ENCODE results near the gene HMGB1.

HMGB1 gene

GRCh38 chr13:30437177-30437576, 28.6 kb downstream of the HMGB1 start:
- no peak overlapping the region for H3K9ac ChIP-seq (ENCODE audit: low read length in 5 of 5)
- no peak overlapping the region for H3K27ac ChIP-seq (ENCODE audit: low read depth, low read length)
- peaks cover 0 to 8% (median 4%) of the 10 kb centered on the region in 5 donors for H3K4me1 ChIP-seq (ENCODE audit: control insufficient read depth in 5 of 5, insufficient read depth in 5 of 5, low read length in 5 of 5)
- no peaks in the 10 kb centered on the region for H3K36me3 ChIP-seq (ENCODE audit: control insufficient read depth in 5 of 5, insufficient read depth in 5 of 5, low read length in 5 of 5)
- H3K27me3 ChIP-seq (ENCODE audit: control insufficient read depth in 5 of 5, insufficient read depth in 4 of 5, low read length in 5 of 5) = no peaks in the 10 kb centered on the region
- no peak overlapping the region for H3K4me3 ChIP-seq (ENCODE audit: low read depth in 1 of 5, low read length in 5 of 5)
- H3K9me3 ChIP-seq (ENCODE audit: control insufficient read depth in 5 of 5, low read length in 5 of 5) = peaks cover 0 to under 1% (median 0%) of the 10 kb centered on the region in 5 donors

DNA sequence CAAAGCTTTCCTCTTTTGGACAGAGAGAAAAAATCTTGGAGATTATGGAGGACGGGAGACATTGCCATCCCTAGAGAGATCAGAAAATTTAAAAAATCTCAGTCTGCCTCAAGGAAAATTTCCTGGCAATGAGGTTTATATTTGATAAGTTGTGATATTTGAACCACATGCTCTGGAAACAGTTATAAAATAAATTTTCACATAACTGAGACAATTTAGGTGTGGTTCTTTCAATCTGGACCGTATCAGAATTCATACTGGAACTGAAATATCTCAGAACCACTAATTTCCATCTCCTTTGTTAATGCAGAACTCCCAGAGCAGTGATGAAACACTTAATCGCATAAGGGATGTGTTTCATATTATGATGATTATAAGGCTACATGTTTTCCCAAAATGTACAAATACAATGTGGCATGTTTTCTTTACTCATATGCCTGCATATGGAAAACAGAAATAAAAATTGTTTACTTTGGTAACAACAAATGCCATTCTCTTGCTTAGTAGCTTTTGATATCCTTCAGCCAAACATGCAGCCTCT, 29.8 kb downstream of the HMGB1 start:
- Histone ChIP-seq H3K36me3 (ENCODE audit: control insufficient read depth in 5 of 5, insufficient read depth in 5 of 5, low read length in 5 of 5) (no peaks in the 10 kb centered on the region), H3K27me3 (ENCODE audit: control insufficient read depth in 5 of 5, insufficient read depth in 4 of 5, low read length in 5 of 5) (no peaks in the 10 kb centered on the region), H3K27ac (ENCODE audit: low read depth, low read length) (no peak overlapping the region), H3K4me1 (ENCODE audit: control insufficient read depth in 5 of 5, insufficient read depth in 5 of 5, low read length in 5 of 5) (peaks cover 0 to 8% (median 4%) of the 10 kb centered on the region in 5 donors), H3K4me3 (ENCODE audit: low read depth in 1 of 5, low read length in 5 of 5) (no peak overlapping the region), H3K9me3 (ENCODE audit: control insufficient read depth in 5 of 5, low read length in 5 of 5) (no peaks in the 10 kb centered on the region), H3K9ac (ENCODE audit: low read length in 5 of 5) (no peak overlapping the region)

GRCh38 chr13:30431269-30431940, 34.3 kb downstream of the HMGB1 start:
- Histone ChIP-seq H3K36me3 (ENCODE audit: control insufficient read depth in 5 of 5, insufficient read depth in 5 of 5, low read length in 5 of 5) (no peaks in the 10 kb centered on the region), H3K9ac (ENCODE audit: low read length in 5 of 5) (no peak overlapping the region), H3K27me3 (ENCODE audit: control insufficient read depth in 5 of 5, insufficient read depth in 4 of 5, low read length in 5 of 5) (no peaks in the 10 kb centered on the region), H3K9me3 (ENCODE audit: control insufficient read depth in 5 of 5, low read length in 5 of 5) (no peaks in the 10 kb centered on the region), H3K27ac (ENCODE audit: low read depth, low read length) (no peak overlapping the region), H3K4me3 (ENCODE audit: low read depth in 1 of 5, low read length in 5 of 5) (no peak overlapping the region), H3K4me1 (ENCODE audit: control insufficient read depth in 5 of 5, insufficient read depth in 5 of 5, low read length in 5 of 5) (peaks cover 0 to 10% (median 4%) of the 10 kb centered on the region in 5 donors)

DNA sequence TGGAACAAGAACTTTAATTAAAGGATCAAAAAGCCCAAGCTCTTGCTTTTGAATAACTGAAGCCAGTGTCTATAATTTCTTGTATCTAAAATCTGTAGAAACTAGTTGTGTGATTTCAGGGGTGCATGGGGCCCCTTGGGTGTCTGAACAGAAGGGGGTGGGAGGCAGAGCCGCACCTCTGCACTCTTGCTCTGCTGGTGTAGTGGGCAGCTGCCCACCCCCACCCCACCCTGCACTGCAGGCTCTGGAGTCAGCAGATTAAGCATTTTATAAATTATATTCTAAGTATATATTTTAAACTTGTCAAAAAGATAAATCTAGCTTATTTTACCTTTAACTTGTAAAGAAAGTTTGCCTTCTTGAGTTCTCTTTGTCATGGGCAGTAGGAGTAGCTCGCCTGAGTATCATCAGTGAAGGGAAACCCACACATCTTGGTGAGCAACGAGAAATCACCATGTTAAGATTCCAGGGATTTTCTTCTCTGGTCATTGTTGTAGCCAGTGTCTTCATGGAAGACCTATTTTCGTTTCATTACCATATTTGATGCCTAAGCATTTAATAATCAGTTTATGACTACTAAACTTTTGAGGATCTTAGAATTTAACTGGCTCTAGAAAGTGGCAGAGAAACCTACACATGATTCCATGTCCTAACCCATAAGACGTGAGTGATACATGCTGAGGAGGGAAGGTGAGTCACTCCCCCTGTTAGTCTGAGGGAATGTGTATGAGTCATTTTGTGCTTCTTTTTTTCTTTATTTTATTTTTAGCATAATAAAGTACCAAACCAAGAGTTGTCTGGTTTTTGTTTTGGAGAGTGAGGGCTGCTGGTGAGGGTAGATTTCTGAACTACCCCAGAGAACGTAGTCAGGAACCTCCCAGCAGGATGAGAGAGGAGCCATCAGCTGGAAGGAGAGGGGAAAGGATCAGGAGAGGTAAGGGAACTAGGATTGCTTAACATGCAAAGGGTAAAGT, 35.7 kb downstream of the HMGB1 start:
- Histone ChIP-seq H3K4me1 (ENCODE audit: control insufficient read depth in 5 of 5, insufficient read depth in 5 of 5, low read length in 5 of 5) (peaks cover 0 to 3% (median 0%) of the 10 kb centered on the region in 5 donors), H3K4me3 (ENCODE audit: low read depth in 1 of 5, low read length in 5 of 5) (no peak overlapping the region), H3K27me3 (ENCODE audit: control insufficient read depth in 5 of 5, insufficient read depth in 4 of 5, low read length in 5 of 5) (no peaks in the 10 kb centered on the region), H3K9me3 (ENCODE audit: control insufficient read depth in 5 of 5, low read length in 5 of 5) (no peaks in the 10 kb centered on the region), H3K36me3 (ENCODE audit: control insufficient read depth in 5 of 5, insufficient read depth in 5 of 5, low read length in 5 of 5) (no peaks in the 10 kb centered on the region), H3K27ac (ENCODE audit: low read depth, low read length) (no peak overlapping the region), H3K9ac (ENCODE audit: low read length in 5 of 5) (no peak overlapping the region)

DNA sequence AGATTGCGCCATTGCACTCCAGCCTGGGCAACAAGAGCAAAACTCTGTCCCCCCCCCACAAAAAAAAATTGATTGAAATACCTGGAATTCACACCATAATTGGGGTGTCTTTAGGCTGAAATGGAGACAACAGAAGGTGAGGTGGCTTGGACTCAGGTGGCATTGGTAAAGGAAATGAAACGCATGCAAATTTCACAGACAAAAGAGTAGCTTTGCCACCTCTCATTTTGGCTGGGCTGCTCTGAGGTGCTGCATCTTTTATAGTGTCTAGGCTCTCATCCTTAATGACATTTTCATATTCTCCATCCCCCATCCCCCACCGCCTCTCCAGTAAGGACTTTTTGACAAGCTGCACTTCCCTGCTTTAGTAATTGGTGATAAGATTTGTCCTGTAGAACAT, 36.5 kb downstream of the HMGB1 start:
- Histone ChIP-seq H3K36me3 (ENCODE audit: control insufficient read depth in 5 of 5, insufficient read depth in 5 of 5, low read length in 5 of 5) (no peaks in the 10 kb centered on the region), H3K27ac (ENCODE audit: low read depth, low read length) (no peak overlapping the region), H3K27me3 (ENCODE audit: control insufficient read depth in 5 of 5, insufficient read depth in 4 of 5, low read length in 5 of 5) (no peaks in the 10 kb centered on the region), H3K9me3 (ENCODE audit: control insufficient read depth in 5 of 5, low read length in 5 of 5) (no peaks in the 10 kb centered on the region), H3K4me3 (ENCODE audit: low read depth in 1 of 5, low read length in 5 of 5) (no peak overlapping the region), H3K4me1 (ENCODE audit: control insufficient read depth in 5 of 5, insufficient read depth in 5 of 5, low read length in 5 of 5) (peaks cover 0 to 3% (median 0%) of the 10 kb centered on the region in 5 donors), H3K9ac (ENCODE audit: low read length in 5 of 5) (no peak overlapping the region)

DNA sequence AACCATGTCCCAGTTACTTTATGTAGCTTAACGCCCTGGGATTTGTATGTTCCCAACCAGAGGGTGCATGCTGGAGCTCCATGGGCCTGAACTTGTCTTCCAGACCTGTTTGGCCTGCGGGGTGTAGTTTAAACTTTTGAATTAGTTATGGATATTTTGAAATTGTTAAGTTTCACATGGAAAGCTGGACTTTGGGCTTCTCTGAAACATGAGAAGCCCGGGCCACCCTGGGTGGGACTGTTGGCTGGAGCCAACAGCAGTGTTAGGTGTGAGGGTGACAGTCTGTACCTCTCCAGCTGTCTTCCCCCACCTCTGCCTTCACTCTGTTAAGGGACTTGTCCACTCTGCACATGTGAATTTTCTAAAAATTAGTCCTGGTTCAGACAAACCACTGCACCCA, 41.8 kb downstream of the HMGB1 start:
- Histone ChIP-seq H3K27me3 (ENCODE audit: control insufficient read depth in 5 of 5, insufficient read depth in 4 of 5, low read length in 5 of 5) (no peaks in the 10 kb centered on the region), H3K9ac (ENCODE audit: low read length in 5 of 5) (no peak overlapping the region), H3K9me3 (ENCODE audit: control insufficient read depth in 5 of 5, low read length in 5 of 5) (no peaks in the 10 kb centered on the region), H3K4me1 (ENCODE audit: control insufficient read depth in 5 of 5, insufficient read depth in 5 of 5, low read length in 5 of 5) (peaks cover 0 to 24% (median 19%) of the 10 kb centered on the region in 5 donors), H3K27ac (ENCODE audit: low read depth, low read length) (no peak overlapping the region), H3K36me3 (ENCODE audit: control insufficient read depth in 5 of 5, insufficient read depth in 5 of 5, low read length in 5 of 5) (no peaks in the 10 kb centered on the region), H3K4me3 (ENCODE audit: low read depth in 1 of 5, low read length in 5 of 5) (no peak overlapping the region)

DNA sequence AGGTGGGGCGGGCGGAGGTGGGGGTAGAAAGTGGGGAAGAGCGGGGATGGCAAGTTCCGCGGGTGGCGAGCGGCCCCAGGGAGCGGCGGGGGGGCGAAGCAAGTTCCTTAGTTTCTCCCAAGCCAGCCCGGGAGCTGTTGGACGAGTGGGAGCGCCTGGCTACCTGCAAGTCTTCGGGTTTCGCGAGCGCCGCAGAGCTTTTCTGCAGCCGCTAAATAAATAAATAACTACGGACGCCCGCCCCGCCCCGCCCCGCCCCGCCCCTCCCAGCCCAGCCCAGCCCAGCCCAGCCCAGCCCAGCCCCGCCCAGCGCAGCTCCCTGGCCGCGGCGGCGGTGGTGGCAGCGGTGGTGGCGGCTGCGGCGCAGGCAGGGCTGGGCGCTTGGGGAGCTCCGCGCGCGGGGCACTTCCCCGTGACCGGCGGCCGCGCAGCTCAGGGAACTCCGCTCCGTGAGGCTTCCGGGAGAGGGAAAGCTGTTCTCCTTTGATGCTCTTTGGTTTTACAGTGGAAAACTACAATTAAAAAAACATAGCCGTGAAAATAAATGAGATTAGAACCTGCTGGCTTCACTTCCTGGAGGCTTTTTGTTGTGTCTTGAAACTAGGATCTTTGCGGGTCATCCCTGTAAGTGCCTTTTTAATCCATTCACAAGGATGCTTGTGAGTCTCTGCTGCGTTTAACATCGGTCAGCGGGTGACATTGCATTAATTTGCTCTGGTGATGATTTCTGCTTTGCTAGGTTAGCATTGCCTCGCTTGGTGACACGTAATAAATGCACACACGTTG, 43.5 kb downstream of the HMGB1 start, which contains the start of gene UBE2L5:
UBE2L5 (plus strand) TSS at position 440 of the 786 bp plus-strand sequence. CDS start 5,498 bp downstream, outside the sequence.
- Histone ChIP-seq H3K36me3 (ENCODE audit: control insufficient read depth in 5 of 5, insufficient read depth in 5 of 5, low read length in 5 of 5) (no peaks in the 10 kb centered on the region), H3K4me3 (ENCODE audit: low read depth in 1 of 5, low read length in 5 of 5) (peak within 1 kb of the TSS; percentile 68 to 91 (median 80)), H3K27me3 (ENCODE audit: control insufficient read depth in 5 of 5, insufficient read depth in 4 of 5, low read length in 5 of 5) (no peaks in the 10 kb centered on the region), H3K9ac (ENCODE audit: low read length in 5 of 5) (peak within 1 kb of the TSS; percentile 80 to 94 (median 89)), H3K27ac (ENCODE audit: low read depth, low read length) (peak within 1 kb of the TSS; percentile 92), H3K9me3 (ENCODE audit: control insufficient read depth in 5 of 5, low read length in 5 of 5) (no peaks in the 10 kb centered on the region), H3K4me1 (ENCODE audit: control insufficient read depth in 5 of 5, insufficient read depth in 5 of 5, low read length in 5 of 5) (peaks cover 0 to 24% (median 19%) of the 10 kb centered on the region in 5 donors)

DNA sequence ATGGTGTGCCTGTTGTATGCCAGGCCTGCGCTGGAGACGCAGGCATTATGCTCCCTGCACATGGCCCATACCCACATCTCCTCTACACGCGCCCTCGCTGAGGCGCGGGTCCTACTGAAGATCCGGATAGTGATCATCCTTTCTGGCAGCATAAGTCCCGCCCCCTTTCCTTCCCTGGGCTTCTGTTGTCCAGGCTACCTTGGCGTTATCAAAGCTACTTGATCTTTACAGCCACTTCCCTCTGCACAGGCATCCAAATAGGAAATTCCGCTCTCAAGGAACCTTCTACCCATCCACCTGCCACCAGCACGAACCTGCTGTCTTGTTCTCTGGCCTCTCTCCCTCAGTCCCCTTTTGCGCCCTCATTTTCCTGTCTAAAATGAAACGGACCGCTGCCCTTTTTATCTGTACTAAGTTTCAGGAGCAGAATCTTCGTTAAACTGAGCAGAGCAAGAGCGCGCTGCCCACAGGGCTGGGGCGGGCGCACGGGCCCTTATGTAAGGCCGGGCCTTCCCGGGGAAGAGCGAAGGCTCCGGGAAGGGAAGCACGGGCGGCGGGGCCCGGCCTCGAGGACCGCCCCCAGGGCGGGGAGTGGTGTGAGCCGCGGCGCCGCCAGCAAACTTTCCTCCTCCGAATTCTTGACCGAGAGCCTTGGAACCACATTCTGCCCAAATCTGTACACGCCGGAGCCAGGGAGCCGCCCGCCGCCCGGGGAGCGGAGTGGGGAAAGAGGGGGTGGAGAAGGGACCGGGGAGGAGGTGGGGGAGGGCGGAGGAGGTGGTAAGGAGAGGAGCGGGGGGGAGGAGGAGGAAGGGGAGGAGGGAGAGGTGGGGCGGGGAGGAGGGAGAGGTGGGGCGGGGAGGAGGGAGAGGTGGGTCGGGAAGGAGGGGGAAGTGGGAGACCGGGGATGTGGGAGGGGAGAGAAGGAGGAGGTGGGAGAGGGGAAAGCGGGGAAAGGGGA, 44.4 kb downstream of the HMGB1 start:
- no peaks in the 10 kb centered on the region for H3K36me3 ChIP-seq (ENCODE audit: control insufficient read depth in 5 of 5, insufficient read depth in 5 of 5, low read length in 5 of 5)
- peak overlapping the region; percentile 43 to 94 (median 89) for H3K9ac ChIP-seq (ENCODE audit: low read length in 5 of 5)
- H3K27me3 ChIP-seq (ENCODE audit: control insufficient read depth in 5 of 5, insufficient read depth in 4 of 5, low read length in 5 of 5) = no peaks in the 10 kb centered on the region
- peaks cover 0 to 24% (median 19%) of the 10 kb centered on the region in 5 donors for H3K4me1 ChIP-seq (ENCODE audit: control insufficient read depth in 5 of 5, insufficient read depth in 5 of 5, low read length in 5 of 5)
- H3K9me3 ChIP-seq (ENCODE audit: control insufficient read depth in 5 of 5, low read length in 5 of 5) = no peaks in the 10 kb centered on the region
- peak overlapping the region; percentile 68 to 82 (median 77) for H3K4me3 ChIP-seq (ENCODE audit: low read depth in 1 of 5, low read length in 5 of 5)
- peak overlapping the region; percentile 92 for H3K27ac ChIP-seq (ENCODE audit: low read depth, low read length)

Data from subcutaneous abdominal adipose tissue (tissue), 5 donors.